MM.1S (cell line): ENCODE measurements around the gene IL1RL1.

ENCODE experiments used
- EZH2 ChIP-seq: fragments of 300-600 bp; sonication (generic); optimal IDR thresholded peaks from 2 replicates; pipeline ENCODE3; 2017; ENCODE audit warnings: low read depth, mild to moderate bottlenecking, antibody characterized with exemption, low read length, mixed read lengths
- TF ChIP-seq, protein P1 (sequence below): fragments of 300-600 bp; sonication (generic); IDR thresholded peaks from 2 replicates; pipeline ENCODE4 v1.5.1; 2016; ENCODE audit warnings: antibody characterized with exemption, low read length, mixed read lengths

DNA sequence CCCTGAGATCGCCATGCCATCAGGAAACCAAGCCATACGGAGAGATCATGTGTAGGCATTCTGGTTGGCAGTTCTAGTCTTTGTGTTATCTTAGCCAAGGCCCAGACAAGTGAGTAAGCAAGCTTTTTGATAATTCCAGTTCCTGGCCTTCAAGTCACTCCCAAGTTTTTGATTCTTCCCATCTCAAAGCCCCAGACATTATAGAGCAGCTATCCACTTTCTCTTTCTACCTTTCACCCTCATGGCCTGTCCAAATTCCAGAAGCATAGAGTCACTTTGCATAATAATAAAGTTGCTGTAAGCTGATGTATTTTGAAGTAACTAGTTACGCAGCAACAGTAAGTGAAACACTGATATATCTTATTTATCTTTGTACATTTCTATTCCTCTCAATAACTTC is 26.8 kb upstream of the IL1RL1 start:
- TF ChIP-seq, protein P1, sequence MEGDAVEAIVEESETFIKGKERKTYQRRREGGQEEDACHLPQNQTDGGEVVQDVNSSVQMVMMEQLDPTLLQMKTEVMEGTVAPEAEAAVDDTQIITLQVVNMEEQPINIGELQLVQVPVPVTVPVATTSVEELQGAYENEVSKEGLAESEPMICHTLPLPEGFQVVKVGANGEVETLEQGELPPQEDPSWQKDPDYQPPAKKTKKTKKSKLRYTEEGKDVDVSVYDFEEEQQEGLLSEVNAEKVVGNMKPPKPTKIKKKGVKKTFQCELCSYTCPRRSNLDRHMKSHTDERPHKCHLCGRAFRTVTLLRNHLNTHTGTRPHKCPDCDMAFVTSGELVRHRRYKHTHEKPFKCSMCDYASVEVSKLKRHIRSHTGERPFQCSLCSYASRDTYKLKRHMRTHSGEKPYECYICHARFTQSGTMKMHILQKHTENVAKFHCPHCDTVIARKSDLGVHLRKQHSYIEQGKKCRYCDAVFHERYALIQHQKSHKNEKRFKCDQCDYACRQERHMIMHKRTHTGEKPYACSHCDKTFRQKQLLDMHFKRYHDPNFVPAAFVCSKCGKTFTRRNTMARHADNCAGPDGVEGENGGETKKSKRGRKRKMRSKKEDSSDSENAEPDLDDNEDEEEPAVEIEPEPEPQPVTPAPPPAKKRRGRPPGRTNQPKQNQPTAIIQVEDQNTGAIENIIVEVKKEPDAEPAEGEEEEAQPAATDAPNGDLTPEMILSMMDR = no peak
- no peak for TF ChIP-seq EZH2
